ENCODE measurements around the gene LANCL1.

Gene LANCL1

GRCh38 chr2:210476194-210477128 lies at the start of gene LANCL1:
Gene LANCL1 (minus strand): TSS chr2:210476759. CDS start chr2:210476396, 363 bp downstream.
- no peak for TF ChIP-seq CTCF (IDR thresholded peaks at IDR 0.05)

GRCh38 chr2:210524533-210524932 lies 48.0 kb upstream of the LANCL1 start:
- TF ChIP-seq CTCF (IDR thresholded peaks at IDR 0.05): no peak

- no peak for TF ChIP-seq CTCF (IDR thresholded peaks at IDR 0.05)
These were observed 47.2 kb upstream of the LANCL1 start for GRCh38 chr2:210523650-210524289.

- TF ChIP-seq CTCF (IDR thresholded peaks at IDR 0.05): no peak
These were observed 45.8 kb upstream of the LANCL1 start for GRCh38 chr2:210522399-210522798.

GRCh38 chr2:210519594-210519993 lies 43.0 kb upstream of the LANCL1 start:
- TF ChIP-seq CTCF (IDR thresholded peaks at IDR 0.05): no peak

GRCh38 chr2:210517264-210517663 lies 40.7 kb upstream of the LANCL1 start:
- TF ChIP-seq CTCF (IDR thresholded peaks at IDR 0.05): no peak

GRCh38 chr2:210515911-210516310 lies 39.4 kb upstream of the LANCL1 start:
- no peak for TF ChIP-seq CTCF (IDR thresholded peaks at IDR 0.05)

Data from LNCAP (cell line).